ENCODE measurements around the gene FOXJ3. TPM values are rescaled to one million over a fixed set of nuclear protein-coding genes. Genes with fewer than 3 reads are reported as not detected.

Gene FOXJ3
- total and polyA plus RNA-seq, 2 of the 13 experiments (the other 11 are each of a cell fraction or from before 2014, with no cell fraction given) = 16.6 to 48.5 TPM

DNA sequence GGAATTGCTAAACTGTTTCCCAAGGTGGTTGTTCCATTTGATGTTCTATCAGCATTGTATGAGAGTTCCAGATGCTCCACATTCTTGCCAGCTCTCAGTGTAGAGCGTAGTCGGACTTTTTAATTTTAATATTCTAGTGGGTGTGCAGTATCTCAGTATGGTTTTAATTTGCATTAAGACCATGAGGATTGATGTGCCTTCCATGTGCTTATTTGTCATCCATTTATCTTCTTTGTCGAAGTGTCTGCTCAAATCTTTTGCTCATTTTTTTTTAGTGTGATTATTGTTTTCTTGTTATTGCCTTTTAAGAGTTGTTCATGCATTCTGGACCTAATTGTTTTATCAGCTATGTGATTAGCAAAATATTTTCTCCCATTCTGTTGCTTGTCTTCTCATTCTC lies 195.6 kb downstream of the FOXJ3 start:
- no TSS peak for BruUV-seq (replicated peaks)
- FAIRE-seq (no peak), DNase-seq (ENCODE audit: low spot score) (no peak), ATAC-seq (no peak)
- TF ChIP-seq, protein P1, sequence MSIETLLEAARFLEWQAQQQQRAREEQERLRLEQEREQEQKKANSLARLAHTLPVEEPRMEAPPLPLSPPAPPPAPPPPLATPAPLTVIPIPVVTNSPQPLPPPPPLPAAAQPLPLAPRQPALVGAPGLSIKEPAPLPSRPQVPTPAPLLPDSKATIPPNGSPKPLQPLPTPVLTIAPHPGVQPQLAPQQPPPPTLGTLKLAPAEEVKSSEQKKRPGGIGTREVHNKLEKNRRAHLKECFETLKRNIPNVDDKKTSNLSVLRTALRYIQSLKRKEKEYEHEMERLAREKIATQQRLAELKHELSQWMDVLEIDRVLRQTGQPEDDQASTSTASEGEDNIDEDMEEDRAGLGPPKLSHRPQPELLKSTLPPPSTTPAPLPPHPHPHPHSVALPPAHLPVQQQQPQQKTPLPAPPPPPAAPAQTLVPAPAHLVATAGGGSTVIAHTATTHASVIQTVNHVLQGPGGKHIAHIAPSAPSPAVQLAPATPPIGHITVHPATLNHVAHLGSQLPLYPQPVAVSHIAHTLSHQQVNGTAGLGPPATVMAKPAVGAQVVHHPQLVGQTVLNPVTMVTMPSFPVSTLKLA (IDR thresholded peaks at IDR 0.05) = peak; percentile 97
- no peak for TF ChIP-seq KLF12 (CRISPR knock-in tag; IDR thresholded peaks at IDR 0.05; ENCODE audit: borderline replicate concordance)
- 56% methylated on average over 3 of the region's 3 CpGs for WGBS (ENCODE audit: low lambda C conversion rate)
- no peak overlapping the region for H3K4me2 ChIP-seq (ENCODE audit: low read depth, low read length)
- no peaks in the 10 kb centered on the region for H3K4me1 ChIP-seq (ENCODE audit: insufficient read depth, low read length)
- peaks cover 0 to 40% of the 10 kb centered on the region in 2 experiments; a peak in 3 of 5 replicates for H3K27me3 ChIP-seq (ENCODE audit: control insufficient read depth in 1 of 2, insufficient read depth in 2 of 2, low read length in 2 of 2)
- ChIA-PET CTCF (ENCODE audit: low intra/inter-chr PET ratio, low total read pairs) (no interaction called here), POLR2A (no interaction called here)
- H3K9me3 ChIP-seq (ENCODE audit: low read length) = no peaks in the 10 kb centered on the region
- intact Hi-C loops (cut with micrococcal nuclease; ENCODE audit: unreplicated experiment) = no loop called here
- no peaks in the 10 kb centered on the region for H3K36me3 ChIP-seq (replicated peaks in 1 of 2; ENCODE audit: control insufficient read depth in 1 of 2, insufficient read depth in 2 of 2, low read length in 2 of 2)
- no peak overlapping the region for H3K4me3 ChIP-seq (replicated peaks in 1 of 3; ENCODE audit: insufficient read depth in 1 of 3, low read depth in 2 of 3, low read length in 3 of 3)
- no peak overlapping the region for H2AFZ ChIP-seq (ENCODE audit: low read length)
- H3K27ac ChIP-seq (ENCODE audit: extremely low read length, insufficient read depth, low read length) = no peak overlapping the region
- no peaks in the 10 kb centered on the region for H4K20me1 ChIP-seq (ENCODE audit: insufficient read depth, low read length)
- H3K79me2 ChIP-seq (ENCODE audit: insufficient read depth, low read length) = no peaks in the 10 kb centered on the region
- no peak overlapping the region for H3K9ac ChIP-seq (ENCODE audit: insufficient read depth, low read depth, low read length)
- in situ Hi-C loops (cut with HindIII; ENCODE audit: extremely low pct_ligation_motif_present, low pct_unique_long_range_greater_than_20kb) = no loop called here

DNA sequence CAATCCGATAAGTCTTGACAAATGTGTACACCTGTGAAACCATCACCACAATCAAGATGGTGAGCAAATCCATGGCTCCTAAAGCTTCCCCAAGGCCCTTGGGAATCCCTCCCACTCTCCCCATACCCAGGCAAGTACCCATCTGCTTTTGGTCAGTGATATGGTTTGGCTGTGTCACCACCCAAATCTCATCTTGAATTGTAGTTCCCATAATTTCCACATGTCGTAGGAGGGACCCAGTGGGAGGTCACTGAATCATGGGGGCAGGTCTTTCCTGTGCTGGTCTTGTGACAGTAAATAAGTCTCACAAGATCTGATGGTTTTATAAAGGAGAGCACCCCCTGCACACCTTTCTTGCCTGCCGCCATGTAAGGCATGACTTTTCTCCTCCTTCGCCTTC lies 196.4 kb downstream of the FOXJ3 start:
- ATAC-seq = no peak
- WGBS (ENCODE audit: low lambda C conversion rate) = 60% methylated on average over 4 of the region's 4 CpGs
- no peaks in the 10 kb centered on the region for H4K20me1 ChIP-seq (ENCODE audit: insufficient read depth, low read length)
- intact Hi-C loops (cut with micrococcal nuclease; ENCODE audit: unreplicated experiment) (no loop called here), in situ Hi-C loops (cut with HindIII; ENCODE audit: extremely low pct_ligation_motif_present, low pct_unique_long_range_greater_than_20kb) (no loop called here)
- no peaks in the 10 kb centered on the region for H3K4me1 ChIP-seq (ENCODE audit: insufficient read depth, low read length)
- H3K27ac ChIP-seq (ENCODE audit: extremely low read length, insufficient read depth, low read length) = no peak overlapping the region
- BruUV-seq (replicated peaks) = no TSS peak
- peaks cover 0 to 34% of the 10 kb centered on the region in 2 experiments; a peak in 3 of 5 replicates for H3K27me3 ChIP-seq (ENCODE audit: control insufficient read depth in 1 of 2, insufficient read depth in 2 of 2, low read length in 2 of 2)
- ChIA-PET CTCF (ENCODE audit: low intra/inter-chr PET ratio, low total read pairs) (no interaction called here), POLR2A (no interaction called here)
- H3K9ac ChIP-seq (ENCODE audit: insufficient read depth, low read depth, low read length) = no peak overlapping the region
- no peak overlapping the region for H3K4me2 ChIP-seq (ENCODE audit: low read depth, low read length)
- H2AFZ ChIP-seq (ENCODE audit: low read length) = no peak overlapping the region
- no peaks in the 10 kb centered on the region for H3K9me3 ChIP-seq (ENCODE audit: low read length)
- no peaks in the 10 kb centered on the region for H3K79me2 ChIP-seq (ENCODE audit: insufficient read depth, low read length)
- H3K36me3 ChIP-seq (replicated peaks in 1 of 2; ENCODE audit: control insufficient read depth in 1 of 2, insufficient read depth in 2 of 2, low read length in 2 of 2) = no peaks in the 10 kb centered on the region
- FAIRE-seq = no peak
- no peak for DNase-seq (ENCODE audit: low spot score)
- no peak overlapping the region for H3K4me3 ChIP-seq (replicated peaks in 1 of 3; ENCODE audit: insufficient read depth in 1 of 3, low read depth in 2 of 3, low read length in 3 of 3)
- no peak for TF ChIP-seq ZNF225 (CRISPR knock-in tag; IDR thresholded peaks at IDR 0.05)
- no peak for TF ChIP-seq ATF7-NPFF (CRISPR knock-in tag; IDR thresholded peaks at IDR 0.05; ENCODE audit: low read depth)
- no peak for TF ChIP-seq ERF (CRISPR knock-in tag; IDR thresholded peaks at IDR 0.05)
- TF ChIP-seq ZNF547 (CRISPR knock-in tag; IDR thresholded peaks at IDR 0.05) = no peak
- TF ChIP-seq ZNF780A (CRISPR knock-in tag; IDR thresholded peaks at IDR 0.05) = no peak
- TF ChIP-seq NR2C2 (CRISPR knock-in tag; IDR thresholded peaks at IDR 0.05; ENCODE audit: borderline replicate concordance) = no peak
- no peak for TF ChIP-seq NFE2L1 (CRISPR knock-in tag; IDR thresholded peaks at IDR 0.05; ENCODE audit: borderline replicate concordance)
- no peak for TF ChIP-seq MLLT10 (CRISPR knock-in tag; IDR thresholded peaks at IDR 0.05)
- TF ChIP-seq ATAD3A (CRISPR knock-in tag; IDR thresholded peaks at IDR 0.05) = no peak
- no peak for TF ChIP-seq ZNF737 (CRISPR knock-in tag; IDR thresholded peaks at IDR 0.05; ENCODE audit: borderline replicate concordance)
- TF ChIP-seq RBM39 (IDR thresholded peaks at IDR 0.05; ENCODE audit: low read depth, low read length, poor library complexity, severe bottlenecking) = no peak
- TF ChIP-seq, protein P2, sequence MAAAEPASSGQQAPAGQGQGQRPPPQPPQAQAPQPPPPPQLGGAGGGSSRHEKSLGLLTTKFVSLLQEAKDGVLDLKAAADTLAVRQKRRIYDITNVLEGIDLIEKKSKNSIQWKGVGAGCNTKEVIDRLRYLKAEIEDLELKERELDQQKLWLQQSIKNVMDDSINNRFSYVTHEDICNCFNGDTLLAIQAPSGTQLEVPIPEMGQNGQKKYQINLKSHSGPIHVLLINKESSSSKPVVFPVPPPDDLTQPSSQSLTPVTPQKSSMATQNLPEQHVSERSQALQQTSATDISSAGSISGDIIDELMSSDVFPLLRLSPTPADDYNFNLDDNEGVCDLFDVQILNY (CRISPR knock-in tag; conservative IDR thresholded peaks at IDR 0.05) = no peak
- no peak for TF ChIP-seq ZNF10 (CRISPR knock-in tag; IDR thresholded peaks at IDR 0.05; ENCODE audit: borderline replicate concordance, low read depth)
- TF ChIP-seq ZNF749 (CRISPR knock-in tag; IDR thresholded peaks at IDR 0.05; ENCODE audit: borderline replicate concordance) = no peak
- TF ChIP-seq, protein P3, sequence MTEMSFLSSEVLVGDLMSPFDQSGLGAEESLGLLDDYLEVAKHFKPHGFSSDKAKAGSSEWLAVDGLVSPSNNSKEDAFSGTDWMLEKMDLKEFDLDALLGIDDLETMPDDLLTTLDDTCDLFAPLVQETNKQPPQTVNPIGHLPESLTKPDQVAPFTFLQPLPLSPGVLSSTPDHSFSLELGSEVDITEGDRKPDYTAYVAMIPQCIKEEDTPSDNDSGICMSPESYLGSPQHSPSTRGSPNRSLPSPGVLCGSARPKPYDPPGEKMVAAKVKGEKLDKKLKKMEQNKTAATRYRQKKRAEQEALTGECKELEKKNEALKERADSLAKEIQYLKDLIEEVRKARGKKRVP (CRISPR knock-in tag; IDR thresholded peaks at IDR 0.05) = no peak
